GM12872 (cell line): ENCODE results near the gene HUS1B.

Experiments used
- TF ChIP-seq, protein P1 (sequence below): IDR thresholded peaks from 3 replicates; pipeline ENCODE4 v1.5.1; 2011; ENCODE audit warnings: low read depth, mild to moderate bottlenecking, low read length, moderate library complexity; ENCODE audit not compliant: insufficient read depth

Gene HUS1B

DNA sequence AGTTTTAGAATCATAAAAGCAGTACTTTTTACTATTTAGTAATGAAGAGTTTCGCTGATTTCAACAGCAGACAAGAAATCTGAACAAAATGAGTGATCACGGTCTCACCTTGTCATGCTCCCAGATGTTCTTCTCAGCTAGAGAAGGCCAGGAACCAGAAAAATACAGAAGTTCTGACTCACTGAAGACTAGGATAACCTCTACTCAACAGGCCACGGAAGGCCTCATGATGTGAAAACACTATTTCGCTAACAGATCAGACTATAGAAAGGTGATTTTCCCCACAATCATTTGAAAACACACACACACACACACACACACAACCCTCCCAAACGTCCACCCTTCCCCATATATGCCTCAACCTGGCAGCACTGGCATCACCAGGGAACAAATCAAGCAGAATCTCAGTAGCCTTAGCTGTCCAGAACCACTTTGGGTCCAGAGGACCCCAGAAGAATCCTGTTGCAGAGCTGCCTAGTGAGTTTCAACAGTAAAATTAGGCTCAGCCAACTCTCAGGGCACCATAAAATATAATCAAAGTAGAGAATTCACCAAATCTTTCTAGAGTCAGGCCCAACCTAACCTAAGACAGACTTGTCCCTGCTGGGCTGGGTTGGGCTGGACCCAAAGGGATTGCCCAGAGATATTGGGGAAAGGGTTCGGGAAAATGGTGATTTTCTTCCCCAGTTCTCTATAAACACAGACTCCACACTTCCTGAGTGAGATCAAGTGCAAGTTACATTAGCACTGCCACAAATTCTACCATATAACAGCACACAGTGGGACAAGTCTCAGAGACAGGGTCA lies 28.1 kb upstream of the HUS1B start:
- TF ChIP-seq, protein P1, sequence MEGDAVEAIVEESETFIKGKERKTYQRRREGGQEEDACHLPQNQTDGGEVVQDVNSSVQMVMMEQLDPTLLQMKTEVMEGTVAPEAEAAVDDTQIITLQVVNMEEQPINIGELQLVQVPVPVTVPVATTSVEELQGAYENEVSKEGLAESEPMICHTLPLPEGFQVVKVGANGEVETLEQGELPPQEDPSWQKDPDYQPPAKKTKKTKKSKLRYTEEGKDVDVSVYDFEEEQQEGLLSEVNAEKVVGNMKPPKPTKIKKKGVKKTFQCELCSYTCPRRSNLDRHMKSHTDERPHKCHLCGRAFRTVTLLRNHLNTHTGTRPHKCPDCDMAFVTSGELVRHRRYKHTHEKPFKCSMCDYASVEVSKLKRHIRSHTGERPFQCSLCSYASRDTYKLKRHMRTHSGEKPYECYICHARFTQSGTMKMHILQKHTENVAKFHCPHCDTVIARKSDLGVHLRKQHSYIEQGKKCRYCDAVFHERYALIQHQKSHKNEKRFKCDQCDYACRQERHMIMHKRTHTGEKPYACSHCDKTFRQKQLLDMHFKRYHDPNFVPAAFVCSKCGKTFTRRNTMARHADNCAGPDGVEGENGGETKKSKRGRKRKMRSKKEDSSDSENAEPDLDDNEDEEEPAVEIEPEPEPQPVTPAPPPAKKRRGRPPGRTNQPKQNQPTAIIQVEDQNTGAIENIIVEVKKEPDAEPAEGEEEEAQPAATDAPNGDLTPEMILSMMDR = no peak

GRCh38 chr6:683742-684440 lies 27.0 kb upstream of the HUS1B start:
- TF ChIP-seq, protein P1 = no peak

DNA sequence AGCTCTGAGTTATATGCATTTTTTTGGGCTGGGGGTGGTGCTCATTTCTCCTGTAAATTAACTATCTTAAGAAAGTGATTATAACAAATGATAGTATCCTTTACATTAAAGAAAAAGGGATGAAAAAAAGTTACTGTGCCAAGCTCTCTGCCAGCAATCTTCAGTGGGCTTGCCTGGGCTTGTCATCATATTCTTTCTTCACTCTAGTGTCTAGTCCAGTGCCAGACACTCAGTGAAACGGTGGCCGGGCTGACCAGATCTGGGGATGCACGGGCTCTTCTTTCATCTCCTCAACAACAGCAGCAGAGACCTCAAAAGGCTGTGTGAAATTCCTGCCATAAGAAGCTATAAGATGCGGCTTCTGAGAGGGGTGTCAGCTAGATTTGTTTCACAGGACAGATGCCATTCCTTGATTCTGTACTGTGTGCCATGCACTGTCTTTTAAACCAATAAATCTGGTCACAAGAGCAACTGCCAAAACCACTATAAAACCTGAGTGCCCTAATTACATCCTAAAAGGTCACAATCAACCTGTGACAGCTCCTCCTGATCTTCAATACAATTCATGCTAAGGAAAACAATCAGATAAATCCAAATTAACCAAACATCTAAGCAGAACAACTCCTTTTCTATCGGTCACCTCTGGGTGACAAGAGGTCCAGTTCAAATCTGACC lies 23.9 kb upstream of the HUS1B start:
- TF ChIP-seq, protein P1 = no peak

GRCh38 chr6:680251-680650 lies 23.4 kb upstream of the HUS1B start:
- TF ChIP-seq, protein P1 = no peak

DNA sequence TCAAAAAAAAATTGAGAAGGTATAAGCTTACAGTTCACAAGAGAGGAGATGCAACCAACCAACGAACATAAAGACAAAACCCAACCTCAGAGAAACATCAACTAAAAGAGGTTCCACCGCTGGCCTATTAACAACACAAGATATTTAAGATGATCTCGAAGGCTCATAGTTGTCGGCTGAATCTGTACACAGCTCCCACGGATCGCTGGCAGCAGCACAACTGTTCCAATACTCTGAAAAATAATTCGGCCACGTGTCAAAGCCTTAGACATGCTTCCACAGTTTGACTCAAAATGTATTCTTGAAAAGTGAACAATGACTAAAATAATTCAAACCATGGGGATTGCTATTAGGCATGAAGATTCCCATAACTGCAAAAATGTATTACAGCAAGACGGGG lies 22.4 kb upstream of the HUS1B start:
- TF ChIP-seq, protein P1 = no peak

DNA sequence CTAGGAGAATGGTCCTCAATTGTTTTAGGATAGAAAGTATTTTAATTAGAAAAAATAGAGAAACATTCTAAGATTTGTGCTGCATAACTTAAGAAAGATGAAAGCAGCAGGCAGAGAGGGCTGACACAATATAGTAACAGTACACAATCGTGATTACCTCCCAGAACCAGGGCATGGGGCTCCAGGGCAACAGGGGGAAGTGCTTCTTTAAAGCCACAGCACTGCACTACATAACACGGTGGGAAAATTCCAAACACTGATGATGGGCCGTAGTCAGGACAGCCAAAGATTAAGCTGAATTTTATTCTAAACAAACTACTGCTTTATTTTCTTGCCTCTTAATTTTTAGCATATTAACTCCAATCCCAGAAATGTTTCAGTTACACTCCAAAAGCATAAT lies 21.6 kb upstream of the HUS1B start:
- TF ChIP-seq, protein P1 = no peak

DNA sequence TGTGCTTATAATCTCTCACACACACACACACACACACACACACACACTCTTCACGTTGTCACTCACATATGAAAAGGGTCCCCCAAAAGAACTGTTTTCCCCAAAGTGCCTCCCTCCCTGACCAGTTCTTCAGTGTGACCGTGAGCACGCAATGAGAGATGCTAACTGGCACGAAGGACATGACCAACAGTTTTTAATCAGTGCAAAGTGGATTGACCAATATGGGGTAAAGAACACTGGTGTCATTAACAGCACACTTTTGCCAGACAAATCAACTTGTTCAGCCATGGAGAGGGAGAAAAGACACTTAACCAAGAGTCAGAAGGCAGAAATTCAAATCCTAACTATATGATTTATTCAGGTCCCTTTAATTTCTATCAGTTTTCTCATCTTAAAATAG lies 21.0 kb upstream of the HUS1B start:
- TF ChIP-seq, protein P1 = no peak
